ENCODE data around the gene LRCH4.

Gene LRCH4

DNA sequence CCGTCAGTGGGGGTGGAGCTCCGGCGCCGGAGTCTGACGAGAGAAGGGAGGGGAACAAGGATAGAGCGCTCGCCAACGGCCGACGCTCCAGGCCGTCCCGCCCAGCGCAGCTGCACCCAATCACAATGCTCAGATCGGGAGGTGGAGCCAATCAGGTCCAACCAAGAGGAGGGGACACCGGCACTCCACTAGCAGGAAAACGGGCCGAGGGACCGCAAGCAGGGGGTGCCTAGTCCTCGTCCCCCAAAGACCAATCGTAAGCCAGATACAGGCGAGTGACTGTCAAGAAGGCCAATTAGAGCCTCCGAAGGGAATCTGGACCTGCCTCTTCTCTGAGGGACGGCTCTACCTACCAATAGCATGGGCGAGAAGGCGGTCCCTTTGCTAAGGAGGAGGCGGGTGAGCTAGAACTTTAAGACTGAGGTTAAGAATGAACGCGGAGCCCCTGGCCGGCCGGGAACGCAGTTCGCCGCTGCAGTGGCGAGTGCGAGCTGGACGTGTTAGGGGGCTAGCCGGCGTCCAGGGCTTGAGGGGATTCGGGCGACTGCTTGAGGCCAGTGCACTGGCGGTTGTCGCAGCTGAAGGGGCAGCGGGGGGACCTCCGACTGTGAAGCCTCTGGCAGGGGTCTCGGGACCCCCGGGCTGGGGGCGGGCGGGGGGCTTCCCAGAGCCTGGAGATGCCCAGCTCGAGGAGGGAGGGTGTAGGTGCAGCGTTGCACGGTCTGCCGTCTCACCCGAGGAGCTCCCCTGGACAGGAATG lies 517 bp upstream of the LRCH4 start, which contains the start of gene FBXO24:
TSS of gene FBXO24 (plus strand) at position 63 of the 760 bp plus-strand sequence. CDS start at position 361, 298 bp downstream.
- peak within 1 kb of the TSS; percentile 93 for H3K4me3 ChIP-seq (ENCODE audit: low read length)
- H2BK120ac ChIP-seq (ENCODE audit: low read depth, low read length): peak within 1 kb of the TSS; percentile 31
- H4K5ac ChIP-seq (ENCODE audit: low read length): no peak within 1 kb of the TSS
- H2BK5ac ChIP-seq (ENCODE audit: low read length): peak within 1 kb of the TSS; percentile 94
- no peak within 1 kb of the TSS for H4K8ac ChIP-seq (ENCODE audit: low read depth, low read length)
- peak within 1 kb of the TSS; percentile 85 for H2AK5ac ChIP-seq (ENCODE audit: low read length)
- peak within 1 kb of the TSS; percentile 98 for H3K56ac ChIP-seq (ENCODE audit: low read length)
- H3K27ac ChIP-seq (ENCODE audit: low read depth, low read length): peak within 1 kb of the TSS; percentile 92
- peak within 1 kb of the TSS; percentile 90 for H3K4ac ChIP-seq (ENCODE audit: low read depth, low read length)
- H3K27me3 ChIP-seq (ENCODE audit: insufficient read depth, low read length, poor library complexity): no peaks in the 10 kb centered on the region
- H3K18ac ChIP-seq (ENCODE audit: low read length): peak within 1 kb of the TSS; percentile 81
- H3K79me2 ChIP-seq (ENCODE audit: control insufficient read depth, insufficient read depth, low read length): no peaks in the 10 kb centered on the region
- peaks cover 4% of the 10 kb centered on the region for H3K36me3 ChIP-seq (ENCODE audit: control insufficient read depth, insufficient read depth, low read length)
- H2BK15ac ChIP-seq (replicated peaks; ENCODE audit: low read depth): no peak within 1 kb of the TSS
- H3K79me1 ChIP-seq (ENCODE audit: low read length): peaks cover 8% of the 10 kb centered on the region
- H3K23ac ChIP-seq (ENCODE audit: low read length): peak within 1 kb of the TSS; percentile 97
- WGBS (ENCODE audit: extremely low coverage, insufficient coverage, low lambda C conversion rate): no CpG with 5 or more reads among the region's 53 CpGs
- H3K4me2 ChIP-seq (ENCODE audit: low read length): peak within 1 kb of the TSS; percentile 100
- H3K4me1 ChIP-seq (ENCODE audit: control insufficient read depth, low read depth, low read length): peaks cover 13% of the 10 kb centered on the region
- DNase-seq: peak; percentile 100
- peak within 1 kb of the TSS; percentile 98 for H3K9ac ChIP-seq (ENCODE audit: low read length)

DNA sequence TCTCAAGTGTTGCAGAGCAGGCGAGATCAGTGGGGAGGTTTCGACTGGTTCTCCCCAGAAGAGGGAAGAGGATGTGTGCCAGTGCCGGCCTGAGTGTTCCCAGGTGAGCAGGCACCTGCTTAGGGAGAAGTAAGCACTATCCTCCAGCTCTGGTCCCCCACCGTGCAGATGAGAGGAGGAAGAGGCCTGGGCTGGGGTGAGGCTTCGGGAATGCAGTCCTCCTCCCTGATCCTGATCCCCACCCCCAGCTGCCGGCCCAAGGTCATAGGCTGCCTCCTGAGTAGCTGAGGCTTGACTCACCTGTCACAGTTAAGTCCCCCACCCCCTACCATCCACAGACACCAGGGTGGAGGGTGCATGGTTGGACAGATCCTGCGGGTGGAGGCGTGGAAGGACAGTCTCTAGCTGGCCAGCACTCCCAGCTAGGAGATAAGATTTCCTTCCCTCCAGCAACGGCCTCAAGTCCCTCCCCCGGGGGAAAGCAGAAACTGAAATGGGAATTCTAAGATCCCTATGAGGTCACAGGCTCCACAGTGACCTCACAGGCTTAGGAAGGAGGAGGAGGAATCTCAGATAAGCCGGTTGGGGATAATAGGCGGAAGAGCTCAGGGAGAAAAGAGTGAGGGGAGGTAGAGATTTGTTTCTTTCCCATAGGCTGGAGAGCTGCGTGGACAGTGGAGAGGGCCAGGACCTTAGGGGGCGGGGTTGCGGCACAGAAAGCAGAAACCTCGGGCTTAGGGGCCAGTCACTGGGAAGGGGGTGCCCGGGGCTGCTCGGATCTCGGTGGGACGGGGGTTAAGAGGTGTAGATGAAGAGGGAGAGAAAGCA lies 1.0 kb downstream of the LRCH4 start:
- Histone ChIP-seq H3K18ac (ENCODE audit: low read length) (no peak overlapping the region), H3K4me3 (ENCODE audit: low read length) (peak overlapping the region; percentile 93), H2AK5ac (ENCODE audit: low read length) (no peak overlapping the region), H3K79me1 (ENCODE audit: low read length) (peaks cover 10% of the 10 kb centered on the region), H3K79me2 (ENCODE audit: control insufficient read depth, insufficient read depth, low read length) (no peaks in the 10 kb centered on the region), H3K9ac (ENCODE audit: low read length) (peak overlapping the region; percentile 98), H3K27ac (ENCODE audit: low read depth, low read length) (peak overlapping the region; percentile 6), H3K4ac (ENCODE audit: low read depth, low read length) (no peak overlapping the region), H3K4me2 (ENCODE audit: low read length) (peak overlapping the region; percentile 95), H2BK15ac (replicated peaks; ENCODE audit: low read depth) (no peak overlapping the region), H2BK120ac (ENCODE audit: low read depth, low read length) (no peak overlapping the region), H3K23ac (ENCODE audit: low read length) (no peak overlapping the region), H4K5ac (ENCODE audit: low read length) (no peak overlapping the region), H3K36me3 (ENCODE audit: control insufficient read depth, insufficient read depth, low read length) (peaks cover 10% of the 10 kb centered on the region), H3K4me1 (ENCODE audit: control insufficient read depth, low read depth, low read length) (peaks cover 13% of the 10 kb centered on the region), H3K27me3 (ENCODE audit: insufficient read depth, low read length, poor library complexity) (no peaks in the 10 kb centered on the region), H3K56ac (ENCODE audit: low read length) (peak overlapping the region; percentile 98), H4K8ac (ENCODE audit: low read depth, low read length) (no peak overlapping the region), H2BK5ac (ENCODE audit: low read length) (no peak overlapping the region)
- no CpG with 5 or more reads among the region's 20 CpGs for WGBS (ENCODE audit: extremely low coverage, insufficient coverage, low lambda C conversion rate)
- peak; percentile 91 for DNase-seq

DNA sequence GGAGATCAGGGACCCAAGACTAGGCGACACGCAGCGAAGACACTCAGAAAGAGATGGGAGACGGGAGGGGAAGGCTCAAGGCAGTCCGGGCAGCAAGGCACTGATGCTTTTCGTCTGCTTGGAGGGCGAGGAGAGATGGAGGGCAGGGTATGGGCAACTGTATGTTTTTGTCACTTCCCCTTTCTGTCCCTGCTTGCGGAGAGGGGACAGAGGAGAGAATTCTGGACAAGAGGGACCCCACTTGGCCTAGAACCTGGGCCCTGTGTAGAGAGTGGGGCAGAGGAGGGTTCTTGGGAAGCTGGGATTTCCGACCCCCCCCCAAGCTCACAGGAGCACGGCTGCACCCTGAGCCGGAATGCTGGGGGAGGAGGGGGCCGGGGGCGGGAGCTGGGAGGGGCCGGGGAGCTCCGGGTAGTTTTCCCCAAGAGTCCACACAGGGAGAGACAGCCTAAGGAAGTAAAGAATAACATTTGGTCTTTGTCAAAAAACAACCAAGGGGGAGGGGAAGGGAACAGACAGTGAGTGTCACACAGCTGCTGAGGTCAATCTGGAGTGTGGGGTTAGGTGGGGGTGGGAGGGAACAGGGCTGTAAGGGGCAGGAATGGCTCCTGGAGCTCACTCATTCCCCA lies 1.8 kb downstream of the LRCH4 start:
- no peaks in the 10 kb centered on the region for H3K79me2 ChIP-seq (ENCODE audit: control insufficient read depth, insufficient read depth, low read length)
- H2AK5ac ChIP-seq (ENCODE audit: low read length): no peak overlapping the region
- H3K9ac ChIP-seq (ENCODE audit: low read length): peak overlapping the region; percentile 98
- WGBS (ENCODE audit: extremely low coverage, insufficient coverage, low lambda C conversion rate): no CpG with 5 or more reads among the region's 15 CpGs
- peak; percentile 55 for DNase-seq
- no peak overlapping the region for H3K23ac ChIP-seq (ENCODE audit: low read length)
- H4K5ac ChIP-seq (ENCODE audit: low read length): no peak overlapping the region
- H3K4me2 ChIP-seq (ENCODE audit: low read length): peak overlapping the region; percentile 95
- H3K79me1 ChIP-seq (ENCODE audit: low read length): peaks cover 10% of the 10 kb centered on the region
- peak overlapping the region; percentile 6 for H3K27ac ChIP-seq (ENCODE audit: low read depth, low read length)
- H3K4ac ChIP-seq (ENCODE audit: low read depth, low read length): no peak overlapping the region
- no peak overlapping the region for H2BK120ac ChIP-seq (ENCODE audit: low read depth, low read length)
- H3K4me3 ChIP-seq (ENCODE audit: low read length): no peak overlapping the region
- H3K4me1 ChIP-seq (ENCODE audit: control insufficient read depth, low read depth, low read length): peaks cover 8% of the 10 kb centered on the region
- no peak overlapping the region for H2BK5ac ChIP-seq (ENCODE audit: low read length)
- H2BK15ac ChIP-seq (replicated peaks; ENCODE audit: low read depth): no peak overlapping the region
- no peak overlapping the region for H3K18ac ChIP-seq (ENCODE audit: low read length)
- H3K56ac ChIP-seq (ENCODE audit: low read length): peak overlapping the region; percentile 62
- no peaks in the 10 kb centered on the region for H3K27me3 ChIP-seq (ENCODE audit: insufficient read depth, low read length, poor library complexity)
- H3K36me3 ChIP-seq (ENCODE audit: control insufficient read depth, insufficient read depth, low read length): peaks cover 10% of the 10 kb centered on the region
- H4K8ac ChIP-seq (ENCODE audit: low read depth, low read length): no peak overlapping the region

DNA sequence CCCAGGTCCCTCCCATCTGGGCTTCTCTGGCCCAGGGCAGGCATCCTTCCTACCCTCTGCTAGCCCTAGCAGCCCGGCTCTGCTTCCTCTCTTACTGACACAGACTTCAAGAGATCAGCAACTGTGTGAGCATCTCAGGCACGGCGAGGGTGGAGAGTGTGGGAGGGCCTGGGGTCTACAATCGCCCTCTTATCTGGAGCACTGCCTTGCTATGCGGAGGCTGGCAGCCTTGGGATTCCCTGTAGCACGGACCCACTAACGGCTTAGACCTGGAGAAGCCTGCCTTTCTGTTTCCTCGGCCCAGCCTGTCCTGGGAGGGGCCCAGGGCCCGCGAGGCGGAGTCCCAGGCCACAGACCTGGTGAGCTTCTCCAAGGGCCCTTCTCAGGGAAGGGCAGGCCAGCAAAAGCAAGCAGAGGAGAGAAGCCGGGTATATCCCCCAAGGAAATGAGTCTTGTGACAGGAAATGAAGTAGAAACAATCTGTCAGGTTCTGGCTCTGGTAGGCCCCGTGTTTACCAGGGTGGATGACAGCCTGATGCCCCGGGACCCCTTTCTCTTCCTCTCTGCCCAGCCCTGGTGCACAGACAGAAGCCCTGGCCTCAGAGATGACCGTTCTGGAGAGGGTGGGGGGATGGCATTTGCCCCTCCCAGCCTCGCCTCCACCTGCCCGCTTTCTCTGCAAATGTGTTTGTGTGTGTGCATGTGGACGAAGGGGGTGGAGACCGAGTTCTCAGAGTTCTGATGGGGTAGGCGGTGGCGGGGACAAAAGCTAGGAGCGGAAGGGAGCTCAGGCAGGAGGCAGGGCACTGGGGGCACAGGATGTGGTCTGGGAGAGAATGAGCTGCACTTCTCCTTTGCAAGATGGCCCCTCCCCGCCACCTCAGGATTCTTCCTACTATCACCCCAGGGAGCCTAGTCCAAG lies 2.5 kb downstream of the LRCH4 start:
- H2BK5ac ChIP-seq (ENCODE audit: low read length): no peak overlapping the region
- peak overlapping the region; percentile 62 for H3K56ac ChIP-seq (ENCODE audit: low read length)
- H3K4me3 ChIP-seq (ENCODE audit: low read length): no peak overlapping the region
- no peak overlapping the region for H2BK15ac ChIP-seq (replicated peaks; ENCODE audit: low read depth)
- no peak overlapping the region for H4K5ac ChIP-seq (ENCODE audit: low read length)
- peaks cover 8% of the 10 kb centered on the region for H3K4me1 ChIP-seq (ENCODE audit: control insufficient read depth, low read depth, low read length)
- H3K18ac ChIP-seq (ENCODE audit: low read length): no peak overlapping the region
- no peaks in the 10 kb centered on the region for H3K79me2 ChIP-seq (ENCODE audit: control insufficient read depth, insufficient read depth, low read length)
- peaks cover 10% of the 10 kb centered on the region for H3K79me1 ChIP-seq (ENCODE audit: low read length)
- peaks cover 10% of the 10 kb centered on the region for H3K36me3 ChIP-seq (ENCODE audit: control insufficient read depth, insufficient read depth, low read length)
- H3K4me2 ChIP-seq (ENCODE audit: low read length): no peak overlapping the region
- no peak overlapping the region for H3K27ac ChIP-seq (ENCODE audit: low read depth, low read length)
- no peak overlapping the region for H2BK120ac ChIP-seq (ENCODE audit: low read depth, low read length)
- WGBS (ENCODE audit: extremely low coverage, insufficient coverage, low lambda C conversion rate): no CpG with 5 or more reads among the region's 23 CpGs
- H3K23ac ChIP-seq (ENCODE audit: low read length): no peak overlapping the region
- DNase-seq: no peak
- H3K9ac ChIP-seq (ENCODE audit: low read length): peak overlapping the region; percentile 7
- no peak overlapping the region for H3K4ac ChIP-seq (ENCODE audit: low read depth, low read length)
- H2AK5ac ChIP-seq (ENCODE audit: low read length): no peak overlapping the region
- H3K27me3 ChIP-seq (ENCODE audit: insufficient read depth, low read length, poor library complexity): no peaks in the 10 kb centered on the region
- H4K8ac ChIP-seq (ENCODE audit: low read depth, low read length): no peak overlapping the region

DNA sequence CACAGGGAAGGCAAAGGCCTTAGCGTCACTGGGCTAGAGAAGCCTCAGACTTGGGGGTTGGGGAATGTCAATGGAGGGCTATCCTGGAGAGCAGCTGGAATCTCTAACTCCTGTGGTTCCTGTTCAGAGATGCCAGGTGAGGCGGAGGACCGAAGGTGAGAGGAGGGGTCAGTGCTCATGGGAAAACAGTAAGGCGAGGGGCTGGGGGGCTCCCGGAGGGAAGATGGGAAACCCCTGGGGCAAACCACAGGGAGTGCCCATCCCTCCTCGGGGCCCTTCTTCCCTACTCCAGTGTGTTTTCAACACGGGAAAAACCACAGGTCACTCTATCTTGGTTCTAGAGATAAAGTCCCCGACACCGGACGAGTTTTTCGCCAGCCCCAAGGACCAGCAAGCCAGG lies 3.3 kb downstream of the LRCH4 start:
- H4K5ac ChIP-seq (ENCODE audit: low read length): no peak overlapping the region
- H3K36me3 ChIP-seq (ENCODE audit: control insufficient read depth, insufficient read depth, low read length): peaks cover 10% of the 10 kb centered on the region
- no peak overlapping the region for H3K56ac ChIP-seq (ENCODE audit: low read length)
- no peaks in the 10 kb centered on the region for H3K79me2 ChIP-seq (ENCODE audit: control insufficient read depth, insufficient read depth, low read length)
- whole genome bisulfite sequencing (ENCODE audit: extremely low coverage, insufficient coverage, low lambda C conversion rate): no CpG with 5 or more reads among the region's 11 CpGs
- H3K4me1 ChIP-seq (ENCODE audit: control insufficient read depth, low read depth, low read length): peaks cover 8% of the 10 kb centered on the region
- no peak overlapping the region for H3K18ac ChIP-seq (ENCODE audit: low read length)
- H3K27ac ChIP-seq (ENCODE audit: low read depth, low read length): no peak overlapping the region
- no peak overlapping the region for H3K4me3 ChIP-seq (ENCODE audit: low read length)
- no peak overlapping the region for H3K4me2 ChIP-seq (ENCODE audit: low read length)
- no peak overlapping the region for H2BK120ac ChIP-seq (ENCODE audit: low read depth, low read length)
- H3K27me3 ChIP-seq (ENCODE audit: insufficient read depth, low read length, poor library complexity): no peaks in the 10 kb centered on the region
- H3K23ac ChIP-seq (ENCODE audit: low read length): no peak overlapping the region
- peaks cover 10% of the 10 kb centered on the region for H3K79me1 ChIP-seq (ENCODE audit: low read length)
- H3K4ac ChIP-seq (ENCODE audit: low read depth, low read length): no peak overlapping the region
- no peak overlapping the region for H2BK5ac ChIP-seq (ENCODE audit: low read length)
- H2BK15ac ChIP-seq (replicated peaks; ENCODE audit: low read depth): no peak overlapping the region
- no peak overlapping the region for H3K9ac ChIP-seq (ENCODE audit: low read length)
- no peak for DNase-seq
- H4K8ac ChIP-seq (ENCODE audit: low read depth, low read length): no peak overlapping the region
- no peak overlapping the region for H2AK5ac ChIP-seq (ENCODE audit: low read length)

Measured in mesendoderm (in vitro differentiated cells).